ENCODE measurements around the gene RAB11FIP4.

RAB11FIP4 gene

GRCh38 chr17:31582151-31582907, 190.9 kb downstream of the RAB11FIP4 start:
- no peaks in the 10 kb centered on the region for H3K4me1 ChIP-seq (ENCODE audit: control insufficient read depth, insufficient read depth, low read length, poor library complexity, severe bottlenecking)
- no peak overlapping the region for H3K4me3 ChIP-seq (ENCODE audit: insufficient read depth, low read depth, low read length, poor library complexity, severe bottlenecking)
- no peaks in the 10 kb centered on the region for H3K27me3 ChIP-seq (replicated peaks; ENCODE audit: control insufficient read depth, insufficient read depth, low read length, poor library complexity, severe bottlenecking)
- no peak overlapping the region for H3K27ac ChIP-seq (ENCODE audit: insufficient read depth, low read length, poor library complexity, severe bottlenecking)
- no peak for DNase-seq
- H3K36me3 ChIP-seq (ENCODE audit: control insufficient read depth, insufficient read depth, low read length): no peaks in the 10 kb centered on the region
- no peaks in the 10 kb centered on the region for H3K9me3 ChIP-seq (ENCODE audit: control insufficient read depth, low read length)

DNA sequence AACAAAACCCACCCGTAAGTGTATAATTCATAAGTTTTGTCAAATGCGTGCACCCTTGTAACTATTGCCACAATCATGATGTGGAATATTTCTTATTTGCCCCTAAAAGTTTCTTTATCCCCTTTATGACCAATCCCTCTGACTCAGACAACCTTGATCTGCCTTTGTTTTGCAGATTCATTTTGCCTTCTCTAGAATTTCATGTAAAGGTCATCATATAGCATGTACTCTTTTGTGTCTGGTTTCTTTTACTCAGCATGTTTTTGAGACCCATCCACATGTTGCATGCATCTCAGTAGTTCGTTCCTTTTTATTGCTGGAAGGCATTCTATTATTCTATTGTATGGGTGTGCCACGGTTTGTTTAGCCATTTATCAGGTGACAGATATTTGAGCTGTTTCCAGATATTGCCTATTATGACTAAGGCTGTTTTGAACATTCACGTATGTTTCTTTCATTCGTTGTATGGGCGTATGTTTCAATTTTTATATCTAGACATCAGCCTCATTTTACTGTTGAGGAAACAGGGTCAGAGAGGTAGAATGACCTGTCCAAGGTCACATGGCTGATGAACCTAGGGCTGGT, 192.4 kb downstream of the RAB11FIP4 start:
- Histone ChIP-seq H3K36me3 (ENCODE audit: control insufficient read depth, insufficient read depth, low read length) (no peaks in the 10 kb centered on the region), H3K27me3 (replicated peaks; ENCODE audit: control insufficient read depth, insufficient read depth, low read length, poor library complexity, severe bottlenecking) (no peaks in the 10 kb centered on the region), H3K27ac (ENCODE audit: insufficient read depth, low read length, poor library complexity, severe bottlenecking) (no peak overlapping the region), H3K9me3 (ENCODE audit: control insufficient read depth, low read length) (no peaks in the 10 kb centered on the region), H3K4me3 (ENCODE audit: insufficient read depth, low read depth, low read length, poor library complexity, severe bottlenecking) (no peak overlapping the region), H3K4me1 (ENCODE audit: control insufficient read depth, insufficient read depth, low read length, poor library complexity, severe bottlenecking) (no peaks in the 10 kb centered on the region)
- DNase-seq: no peak

GRCh38 chr17:31584438-31585279, 193.2 kb downstream of the RAB11FIP4 start:
- no peak for DNase-seq
- Histone ChIP-seq H3K27ac (ENCODE audit: insufficient read depth, low read length, poor library complexity, severe bottlenecking) (no peak overlapping the region), H3K4me1 (ENCODE audit: control insufficient read depth, insufficient read depth, low read length, poor library complexity, severe bottlenecking) (no peaks in the 10 kb centered on the region), H3K36me3 (ENCODE audit: control insufficient read depth, insufficient read depth, low read length) (no peaks in the 10 kb centered on the region), H3K9me3 (ENCODE audit: control insufficient read depth, low read length) (no peaks in the 10 kb centered on the region), H3K27me3 (replicated peaks; ENCODE audit: control insufficient read depth, insufficient read depth, low read length, poor library complexity, severe bottlenecking) (no peaks in the 10 kb centered on the region), H3K4me3 (ENCODE audit: insufficient read depth, low read depth, low read length, poor library complexity, severe bottlenecking) (no peak overlapping the region)

DNA sequence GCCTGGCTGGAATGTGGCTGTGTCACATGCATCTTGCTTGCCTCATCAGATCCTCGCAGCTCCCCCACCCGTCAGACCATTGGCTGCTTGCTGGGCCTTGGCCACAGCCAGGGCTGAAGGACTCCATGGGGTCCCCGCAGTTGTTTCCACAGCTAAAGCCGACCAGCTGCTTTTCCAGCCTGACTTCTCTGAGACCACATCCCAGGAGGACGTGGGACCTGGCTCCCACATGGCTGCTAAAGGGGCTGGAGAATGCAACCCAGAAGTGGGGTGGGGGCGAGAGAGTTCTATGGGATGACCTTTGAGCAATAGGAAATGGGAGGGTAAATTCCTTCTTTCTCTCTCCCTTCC, 193.8 kb downstream of the RAB11FIP4 start:
- Histone ChIP-seq H3K9me3 (ENCODE audit: control insufficient read depth, low read length) (no peaks in the 10 kb centered on the region), H3K36me3 (ENCODE audit: control insufficient read depth, insufficient read depth, low read length) (no peaks in the 10 kb centered on the region), H3K27ac (ENCODE audit: insufficient read depth, low read length, poor library complexity, severe bottlenecking) (no peak overlapping the region), H3K4me1 (ENCODE audit: control insufficient read depth, insufficient read depth, low read length, poor library complexity, severe bottlenecking) (no peaks in the 10 kb centered on the region), H3K27me3 (replicated peaks; ENCODE audit: control insufficient read depth, insufficient read depth, low read length, poor library complexity, severe bottlenecking) (no peaks in the 10 kb centered on the region), H3K4me3 (ENCODE audit: insufficient read depth, low read depth, low read length, poor library complexity, severe bottlenecking) (no peak overlapping the region)
- DNase-seq: no peak

DNA sequence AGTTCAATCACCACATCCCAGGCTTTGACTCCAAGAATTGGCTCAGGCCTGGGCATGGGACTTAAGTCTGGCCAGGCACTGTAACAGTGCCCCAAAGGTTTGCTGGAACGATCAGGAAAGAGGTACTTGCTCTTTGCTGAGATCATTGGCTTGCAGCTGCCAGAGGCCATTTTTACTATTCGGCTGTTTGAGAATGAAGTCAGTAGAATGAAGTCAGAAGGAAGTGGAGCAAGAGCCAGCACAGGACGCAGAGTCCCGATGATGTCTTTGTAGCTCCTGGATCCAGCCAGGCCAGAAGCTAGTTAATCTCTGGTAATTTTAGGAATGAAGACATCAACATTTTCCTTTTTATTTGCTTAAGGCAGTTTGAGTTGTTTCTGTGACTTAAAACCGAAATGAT, 195.5 kb downstream of the RAB11FIP4 start:
- DNase-seq: no peak
- Histone ChIP-seq H3K27ac (ENCODE audit: insufficient read depth, low read length, poor library complexity, severe bottlenecking) (no peak overlapping the region), H3K9me3 (ENCODE audit: control insufficient read depth, low read length) (no peaks in the 10 kb centered on the region), H3K36me3 (ENCODE audit: control insufficient read depth, insufficient read depth, low read length) (no peaks in the 10 kb centered on the region), H3K27me3 (replicated peaks; ENCODE audit: control insufficient read depth, insufficient read depth, low read length, poor library complexity, severe bottlenecking) (no peaks in the 10 kb centered on the region), H3K4me3 (ENCODE audit: insufficient read depth, low read depth, low read length, poor library complexity, severe bottlenecking) (no peak overlapping the region), H3K4me1 (ENCODE audit: control insufficient read depth, insufficient read depth, low read length, poor library complexity, severe bottlenecking) (no peaks in the 10 kb centered on the region)

GRCh38 chr17:31587462-31587861, 196.0 kb downstream of the RAB11FIP4 start:
- no peak for DNase-seq
- H3K4me1 ChIP-seq (ENCODE audit: control insufficient read depth, insufficient read depth, low read length, poor library complexity, severe bottlenecking): no peaks in the 10 kb centered on the region
- no peaks in the 10 kb centered on the region for H3K36me3 ChIP-seq (ENCODE audit: control insufficient read depth, insufficient read depth, low read length)
- no peak overlapping the region for H3K4me3 ChIP-seq (ENCODE audit: insufficient read depth, low read depth, low read length, poor library complexity, severe bottlenecking)
- H3K27me3 ChIP-seq (replicated peaks; ENCODE audit: control insufficient read depth, insufficient read depth, low read length, poor library complexity, severe bottlenecking): no peaks in the 10 kb centered on the region
- no peak overlapping the region for H3K27ac ChIP-seq (ENCODE audit: insufficient read depth, low read length, poor library complexity, severe bottlenecking)
- H3K9me3 ChIP-seq (ENCODE audit: control insufficient read depth, low read length): no peaks in the 10 kb centered on the region

Data from effector memory CD4-positive, alpha-beta T cell (primary cell).